GM12865 (cell line): ENCODE results near the gene THRB.
"Not testable (repeated sequence)": the region's sequence is repeated elsewhere in the genome, so short reads cannot be mapped to it uniquely, and the experiment has no call there.

ENCODE experiments used
- DNase-seq: peaks from one replicate; pipeline ENCODE4 v3.0.0; 2010; ENCODE audit warnings: low read depth
- H3K4me3 ChIP-seq: 2 replicates; pipeline ENCODE4 v1.5.1; 2011; ENCODE audit warnings: mild to moderate bottlenecking, low read depth, low read length, control low read depth
- TF ChIP-seq, protein P1 (sequence below): IDR thresholded peaks from 2 replicates; pipeline ENCODE4 v1.5.1; 2011; ENCODE audit warnings: low read length, control low read depth, low read depth, inconsistent platforms; ENCODE audit not compliant: insufficient read depth; ENCODE audit errors: missing control alignments

THRB gene

DNA sequence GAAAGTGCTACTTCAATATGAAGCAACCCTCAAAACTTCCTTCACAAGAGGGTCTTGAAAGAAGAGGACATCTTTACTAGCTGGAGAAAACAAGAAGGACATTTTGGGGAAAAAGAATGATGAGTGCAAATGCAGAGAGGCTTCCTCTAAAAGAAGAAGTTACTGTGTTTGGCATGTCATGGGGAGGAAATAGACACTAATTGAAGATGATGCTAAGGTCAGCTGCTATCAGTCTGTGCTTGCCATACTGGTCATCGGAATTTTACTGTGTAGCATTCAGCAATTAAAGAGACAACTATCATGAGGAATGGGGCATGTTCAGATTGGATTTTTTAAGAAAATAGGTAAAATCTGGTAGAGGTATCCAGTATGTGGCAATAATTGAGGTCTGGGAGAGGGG lies 60.0 kb downstream of the THRB start:
- TF ChIP-seq, protein P1, sequence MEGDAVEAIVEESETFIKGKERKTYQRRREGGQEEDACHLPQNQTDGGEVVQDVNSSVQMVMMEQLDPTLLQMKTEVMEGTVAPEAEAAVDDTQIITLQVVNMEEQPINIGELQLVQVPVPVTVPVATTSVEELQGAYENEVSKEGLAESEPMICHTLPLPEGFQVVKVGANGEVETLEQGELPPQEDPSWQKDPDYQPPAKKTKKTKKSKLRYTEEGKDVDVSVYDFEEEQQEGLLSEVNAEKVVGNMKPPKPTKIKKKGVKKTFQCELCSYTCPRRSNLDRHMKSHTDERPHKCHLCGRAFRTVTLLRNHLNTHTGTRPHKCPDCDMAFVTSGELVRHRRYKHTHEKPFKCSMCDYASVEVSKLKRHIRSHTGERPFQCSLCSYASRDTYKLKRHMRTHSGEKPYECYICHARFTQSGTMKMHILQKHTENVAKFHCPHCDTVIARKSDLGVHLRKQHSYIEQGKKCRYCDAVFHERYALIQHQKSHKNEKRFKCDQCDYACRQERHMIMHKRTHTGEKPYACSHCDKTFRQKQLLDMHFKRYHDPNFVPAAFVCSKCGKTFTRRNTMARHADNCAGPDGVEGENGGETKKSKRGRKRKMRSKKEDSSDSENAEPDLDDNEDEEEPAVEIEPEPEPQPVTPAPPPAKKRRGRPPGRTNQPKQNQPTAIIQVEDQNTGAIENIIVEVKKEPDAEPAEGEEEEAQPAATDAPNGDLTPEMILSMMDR: no peak
- DNase-seq: no peak

DNA sequence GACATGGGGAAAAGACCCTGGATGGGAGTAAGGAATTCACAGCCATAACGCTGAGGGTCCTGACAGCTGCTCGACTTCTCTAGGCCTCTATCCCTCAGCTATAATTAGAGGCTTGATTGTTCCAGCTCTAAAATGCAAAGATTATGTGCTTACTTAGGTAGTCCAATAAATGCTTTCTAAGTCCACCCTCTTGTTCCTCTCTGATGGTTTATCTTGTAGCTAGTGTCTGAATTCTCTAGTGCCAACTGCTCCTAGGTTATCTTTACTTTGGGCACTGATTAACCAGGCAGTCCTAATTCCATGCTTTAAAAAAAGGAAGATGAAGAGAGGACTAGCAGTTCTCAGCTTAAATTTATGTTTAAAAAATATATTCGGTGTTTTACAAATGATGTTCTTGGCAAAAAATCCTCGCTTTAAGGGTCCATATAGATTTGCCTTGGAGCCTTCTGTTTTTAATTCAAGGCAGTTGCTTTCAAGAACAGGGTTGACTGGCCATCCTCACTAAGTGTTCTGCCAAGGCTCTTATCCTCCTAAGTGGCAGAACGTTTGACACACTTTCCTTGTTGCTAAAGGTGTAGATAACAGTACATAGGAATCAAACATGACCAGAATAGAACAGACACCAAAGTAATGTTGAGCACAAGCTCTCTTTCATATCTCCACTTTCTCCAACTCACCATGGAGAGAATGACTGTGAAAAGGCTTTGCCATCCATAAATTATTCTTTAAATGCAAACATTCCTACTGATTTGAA lies 60.6 kb downstream of the THRB start:
- TF ChIP-seq, protein P1: no peak
- no peak overlapping the region for H3K4me3 ChIP-seq
- no peak for DNase-seq

More for the DNA sequence above, 60.0 kb downstream of the THRB start:
- H3K4me3 ChIP-seq: no peak overlapping the region

DNA sequence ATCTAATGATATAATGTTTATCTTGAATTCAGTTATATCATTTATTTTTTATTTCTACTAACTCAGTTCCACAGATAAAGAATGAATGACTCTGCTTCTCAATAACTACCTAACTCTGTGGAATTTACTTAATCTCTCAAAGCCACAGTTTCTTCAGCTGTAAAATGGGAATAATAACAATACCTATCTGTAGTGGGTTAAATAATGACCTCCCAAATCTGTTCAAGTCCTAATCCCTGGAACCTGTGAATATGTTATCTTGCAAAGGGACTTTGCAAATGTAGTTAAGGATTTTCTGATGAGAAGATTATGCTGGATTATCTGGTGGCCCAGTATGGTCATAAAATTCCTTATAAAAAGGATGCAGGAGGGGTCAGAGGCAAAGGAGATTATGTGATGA lies 61.7 kb downstream of the THRB start:
- TF ChIP-seq, protein P1: no peak
- no peak for DNase-seq
- no peak overlapping the region for H3K4me3 ChIP-seq

DNA sequence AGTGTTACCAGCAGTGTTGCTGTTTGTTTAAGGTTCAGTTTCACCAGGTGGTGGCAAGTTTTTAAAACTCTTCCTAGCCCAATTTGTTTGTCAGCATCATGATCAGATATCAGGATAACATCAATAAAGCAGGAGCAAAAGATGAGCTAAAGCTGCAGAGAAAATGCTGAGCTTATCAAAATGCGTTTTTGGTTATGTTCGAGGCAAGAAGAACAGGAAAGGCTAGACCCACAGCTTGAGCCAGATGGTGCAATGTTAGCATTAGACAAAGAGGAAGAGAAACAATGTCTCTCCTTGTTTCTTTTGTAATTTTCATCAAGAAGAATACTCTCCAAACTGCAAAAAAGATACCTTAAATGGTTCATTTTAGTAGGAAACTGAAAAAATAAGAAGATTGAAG lies 66.2 kb downstream of the THRB start:
- no peak overlapping the region for H3K4me3 ChIP-seq
- TF ChIP-seq, protein P1: no peak

DNA sequence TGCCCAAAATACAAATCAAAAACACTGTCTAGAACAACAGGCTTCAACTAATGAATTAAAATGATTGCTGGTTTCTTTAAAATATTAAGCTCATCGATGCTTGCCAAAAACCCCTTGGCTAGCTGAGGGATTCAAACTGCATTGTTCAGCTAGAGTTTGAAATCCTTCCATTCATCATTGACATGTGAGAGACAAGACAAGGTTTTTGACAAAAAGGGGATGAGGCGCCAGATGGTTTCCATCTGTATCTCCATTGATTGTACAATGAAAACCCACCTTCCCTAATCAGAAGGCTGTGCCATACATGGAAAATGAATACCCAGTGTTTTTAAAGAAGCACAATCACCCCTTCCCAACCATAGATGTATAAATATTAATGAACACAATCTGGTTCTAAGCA lies 67.8 kb downstream of the THRB start:
- H3K4me3 ChIP-seq: no peak overlapping the region
- no peak for DNase-seq
- TF ChIP-seq, protein P1: no peak

More for the DNA sequence above, 66.2 kb downstream of the THRB start:
- no peak for DNase-seq

DNA sequence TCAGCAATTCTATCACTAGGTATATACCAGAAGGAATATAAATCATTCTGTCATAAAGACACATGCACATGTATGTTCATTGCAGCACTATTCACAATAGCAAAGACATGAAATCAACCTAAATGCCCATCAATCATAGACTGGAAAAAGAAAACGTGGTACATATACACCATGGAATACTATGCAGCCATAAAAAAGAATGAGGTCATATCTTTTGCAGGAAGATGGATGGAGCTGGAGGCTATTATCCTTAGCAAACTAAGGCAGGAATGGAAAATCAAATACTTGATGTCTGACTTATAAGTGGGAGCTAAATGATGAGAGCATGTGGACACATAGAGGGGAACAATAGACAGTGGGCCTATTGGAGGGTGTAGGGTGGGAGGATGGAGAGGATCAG lies 73.8 kb downstream of the THRB start:
- not testable (repeated sequence) for DNase-seq, H3K4me3 ChIP-seq

DNA sequence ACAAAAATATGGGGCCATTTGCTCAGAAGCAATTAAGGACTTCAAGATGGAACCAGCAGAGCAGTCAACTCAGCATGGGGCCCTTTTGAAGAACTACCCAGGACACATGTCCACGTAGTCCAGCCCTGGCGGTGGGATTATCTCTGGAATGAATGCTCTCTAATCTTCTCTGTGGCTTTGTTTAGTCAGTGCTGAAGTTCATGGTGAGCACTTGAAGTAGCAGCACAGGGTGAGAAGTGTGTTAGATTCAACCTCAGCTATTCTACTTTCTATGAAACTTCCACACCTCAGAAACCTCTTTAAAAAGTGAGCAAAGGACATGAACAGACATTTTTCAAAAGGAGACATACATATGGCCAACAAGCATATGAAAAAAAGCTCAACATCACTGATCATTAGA lies 74.4 kb downstream of the THRB start:
- TF ChIP-seq, protein P1: no peak
- DNase-seq: peak; percentile 5
- H3K4me3 ChIP-seq: no peak overlapping the region
